ENCODE measurements around the gene PTPN14. TPM values are rescaled to one million over a fixed set of nuclear protein-coding genes. Genes with fewer than 3 reads are reported as not detected.

PTPN14 gene
- total and polyA plus RNA-seq, 3 donors from 2014 or later: 14.8 to 59.2 (median 42.2) TPM

DNA sequence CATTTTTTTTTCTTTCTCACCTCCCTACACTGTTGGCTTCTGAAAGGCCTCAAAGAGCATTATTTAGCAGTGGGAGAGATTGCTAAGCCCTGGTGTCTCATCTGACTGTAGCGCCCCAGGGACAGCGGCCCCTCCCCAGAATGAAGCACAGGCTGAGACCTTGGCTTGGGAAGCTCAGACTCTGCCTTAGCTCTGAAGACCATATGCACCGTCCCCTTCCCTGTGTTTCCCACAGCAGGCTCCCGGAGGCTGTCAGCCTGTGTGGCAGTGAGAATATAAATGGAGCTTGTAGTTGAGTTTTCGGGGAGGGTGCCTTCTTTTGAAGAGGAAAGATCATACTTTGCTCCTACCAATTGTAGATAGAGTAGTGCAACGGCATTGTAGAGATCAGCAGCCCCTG lies 245.1 kb downstream of the PTPN14 start:
- H3K36me3 ChIP-seq (ENCODE audit: low read depth, missing control alignments): no peaks in the 10 kb centered on the region
- no peak overlapping the region for H3K27ac ChIP-seq
- DNase-seq: no peak
- WGBS, 2 donors: 88 to 89% methylated on average over 6 of the region's 6 CpGs
- intact Hi-C loops (cut with DNase I; ENCODE audit: low total_unique reads): no loop called here
- no peaks in the 10 kb centered on the region for H3K4me1 ChIP-seq
- TF ChIP-seq POLR2A (IDR thresholded peaks at IDR 0.05): no peak
- TF ChIP-seq, protein P1, sequence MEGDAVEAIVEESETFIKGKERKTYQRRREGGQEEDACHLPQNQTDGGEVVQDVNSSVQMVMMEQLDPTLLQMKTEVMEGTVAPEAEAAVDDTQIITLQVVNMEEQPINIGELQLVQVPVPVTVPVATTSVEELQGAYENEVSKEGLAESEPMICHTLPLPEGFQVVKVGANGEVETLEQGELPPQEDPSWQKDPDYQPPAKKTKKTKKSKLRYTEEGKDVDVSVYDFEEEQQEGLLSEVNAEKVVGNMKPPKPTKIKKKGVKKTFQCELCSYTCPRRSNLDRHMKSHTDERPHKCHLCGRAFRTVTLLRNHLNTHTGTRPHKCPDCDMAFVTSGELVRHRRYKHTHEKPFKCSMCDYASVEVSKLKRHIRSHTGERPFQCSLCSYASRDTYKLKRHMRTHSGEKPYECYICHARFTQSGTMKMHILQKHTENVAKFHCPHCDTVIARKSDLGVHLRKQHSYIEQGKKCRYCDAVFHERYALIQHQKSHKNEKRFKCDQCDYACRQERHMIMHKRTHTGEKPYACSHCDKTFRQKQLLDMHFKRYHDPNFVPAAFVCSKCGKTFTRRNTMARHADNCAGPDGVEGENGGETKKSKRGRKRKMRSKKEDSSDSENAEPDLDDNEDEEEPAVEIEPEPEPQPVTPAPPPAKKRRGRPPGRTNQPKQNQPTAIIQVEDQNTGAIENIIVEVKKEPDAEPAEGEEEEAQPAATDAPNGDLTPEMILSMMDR (IDR thresholded peaks at IDR 0.05): no peak
- H3K27me3 ChIP-seq: no peaks in the 10 kb centered on the region
- no peak overlapping the region for H3K4me3 ChIP-seq
- H3K9me3 ChIP-seq: no peaks in the 10 kb centered on the region

DNA sequence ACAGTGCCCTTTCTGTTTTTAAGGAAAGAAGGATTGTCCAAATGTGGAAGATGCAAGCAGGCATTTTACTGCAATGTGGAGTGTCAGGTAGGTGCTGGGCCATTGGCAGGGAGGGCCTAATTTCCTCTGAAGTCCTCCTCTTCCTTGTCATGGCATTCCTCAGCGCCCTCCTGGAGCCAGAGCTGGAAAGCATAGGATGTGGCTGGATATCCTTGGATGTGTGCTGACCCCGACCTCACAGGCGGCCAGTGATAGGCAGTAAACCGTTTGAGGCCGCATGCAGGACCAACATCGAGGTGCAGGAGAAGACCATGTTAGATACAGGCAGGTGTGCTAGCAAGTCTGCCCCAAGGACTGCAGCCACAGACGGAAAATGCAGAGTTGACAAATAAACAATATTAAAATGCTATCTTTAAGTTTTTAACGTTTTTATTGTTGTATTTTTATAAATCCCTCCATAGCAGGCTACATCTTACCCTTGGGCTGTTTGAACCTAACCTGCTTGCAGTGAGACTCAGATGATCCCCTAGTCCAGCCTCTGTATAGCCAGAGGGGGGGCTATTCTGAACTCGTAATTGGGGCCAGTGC lies 246.1 kb downstream of the PTPN14 start:
- Histone ChIP-seq H3K9me3 (no peaks in the 10 kb centered on the region), H3K4me1 (no peaks in the 10 kb centered on the region), H3K36me3 (ENCODE audit: low read depth, missing control alignments) (no peaks in the 10 kb centered on the region), H3K27me3 (no peaks in the 10 kb centered on the region), H3K27ac (no peak overlapping the region), H3K4me3 (no peak overlapping the region)
- intact Hi-C loops (cut with DNase I; ENCODE audit: low total_unique reads): no loop called here
- WGBS, 2 donors: 88 to 92% methylated on average over 9 of the region's 9 CpGs
- TF ChIP-seq, protein P1 (IDR thresholded peaks at IDR 0.05): no peak
- no peak for TF ChIP-seq POLR2A (IDR thresholded peaks at IDR 0.05)
- DNase-seq: no peak

DNA sequence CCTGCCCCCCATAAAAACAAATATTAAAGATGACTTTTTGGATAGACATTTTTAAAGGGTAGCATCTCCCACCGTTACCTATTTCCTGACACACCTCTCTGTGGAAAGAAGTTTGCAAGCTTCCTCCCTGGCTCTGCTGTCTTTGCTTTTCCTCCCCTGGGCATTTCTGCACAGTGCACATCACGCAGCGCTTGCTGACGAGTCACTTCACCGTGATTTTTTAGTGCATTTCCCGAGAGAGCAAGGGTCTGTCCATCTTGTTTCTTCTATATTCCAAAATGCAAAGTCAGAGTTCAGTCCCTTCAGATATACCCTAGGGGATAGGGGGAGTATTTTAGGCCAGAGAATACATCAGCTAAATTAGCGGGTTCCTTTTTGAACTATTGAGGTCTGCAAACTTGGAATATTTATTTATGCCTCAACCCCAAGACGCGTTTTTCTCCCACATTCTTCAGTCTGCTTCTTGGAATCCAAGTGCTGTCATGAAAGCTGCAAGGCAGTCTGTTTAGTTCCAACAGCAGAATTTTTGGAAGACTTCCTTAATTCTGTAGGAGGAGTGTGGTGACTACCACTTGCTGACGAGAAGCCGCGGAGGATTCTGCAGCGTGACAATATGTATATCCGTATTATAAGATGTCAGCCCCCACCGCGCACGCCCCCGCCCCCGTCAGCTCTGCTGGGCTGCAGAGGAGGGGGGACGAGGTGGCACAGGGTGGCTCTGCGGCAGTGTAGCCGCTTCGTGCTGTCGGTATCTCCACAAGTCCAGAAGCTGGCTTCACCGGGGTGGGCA lies 248.1 kb downstream of the PTPN14 start:
- H3K4me3 ChIP-seq: no peak overlapping the region
- intact Hi-C loops (cut with DNase I; ENCODE audit: low total_unique reads): no loop called here
- no peaks in the 10 kb centered on the region for H3K4me1 ChIP-seq
- no peak for TF ChIP-seq POLR2A (IDR thresholded peaks at IDR 0.05)
- TF ChIP-seq, protein P1 (IDR thresholded peaks at IDR 0.05): no peak
- DNase-seq: no peak
- no peaks in the 10 kb centered on the region for H3K27me3 ChIP-seq
- no peaks in the 10 kb centered on the region for H3K36me3 ChIP-seq (ENCODE audit: low read depth, missing control alignments)
- no peaks in the 10 kb centered on the region for H3K9me3 ChIP-seq
- H3K27ac ChIP-seq: no peak overlapping the region
- WGBS, 2 donors: 75 to 80% methylated on average over 25 of the region's 25 CpGs

DNA sequence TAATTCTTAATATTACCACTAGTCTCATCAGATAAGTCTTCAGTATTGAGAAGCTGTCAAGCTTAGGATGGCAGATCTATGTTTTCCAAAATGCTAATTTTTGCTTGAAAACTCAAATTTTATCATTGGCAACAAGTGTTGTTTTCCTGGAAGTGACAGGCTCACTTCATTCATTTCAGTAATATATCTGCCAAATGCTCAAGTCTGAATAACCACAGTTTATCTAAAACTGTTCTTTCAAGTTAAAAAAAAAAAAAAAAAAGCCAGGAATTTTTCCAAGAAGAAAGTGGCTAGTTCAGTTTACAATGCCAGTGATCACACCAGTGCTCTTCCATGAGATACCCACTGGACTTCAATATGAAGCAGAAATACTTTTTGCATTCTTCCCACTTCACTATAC lies 249.9 kb downstream of the PTPN14 start:
- H3K27me3 ChIP-seq: no peaks in the 10 kb centered on the region
- no peaks in the 10 kb centered on the region for H3K9me3 ChIP-seq
- no peaks in the 10 kb centered on the region for H3K36me3 ChIP-seq (ENCODE audit: low read depth, missing control alignments)
- H3K4me1 ChIP-seq: peaks cover 3% of the 10 kb centered on the region
- TF ChIP-seq, protein P1 (IDR thresholded peaks at IDR 0.05): no peak
- TF ChIP-seq POLR2A (IDR thresholded peaks at IDR 0.05): no peak
- no peak overlapping the region for H3K4me3 ChIP-seq
- H3K27ac ChIP-seq: peak overlapping the region in 1 of 2 donors; percentile 15
- no peak for DNase-seq
- intact Hi-C loops (cut with DNase I; ENCODE audit: low total_unique reads): no loop called here
